HEK293 (cell line): Measurements from ENCODE around the gene KCNAB1.

Experiments
- CTCF ChIA-PET: fragments of 350-600 bp; formaldehyde crosslinking; extraction: SDS; loops from one replicate; lab custom pipeline; 2021; ENCODE audit warnings: antibody characterized with exemption; lab: Yijun Ruan, JAX
- POLR2A ChIA-PET: fragments of 300-600 bp; formaldehyde crosslinking; extraction: SDS; loops from one replicate; lab custom pipeline; 2020; ENCODE audit warnings: antibody characterized with exemption, inconsistent platforms; lab: Yijun Ruan, JAX
- H3K27ac ChIP-seq: fragments of 200-500 bp; sonication (Bioruptor generic); 2 replicates; pipeline ENCODE4 v1.5.1; 2014; ENCODE audit warnings: low read depth, low read length, control low read depth, inconsistent platforms; ENCODE audit errors: extremely low read depth
- H3K36me3 ChIP-seq, 2 experiments: fragments of 200-500 bp in 1 of 2; sonication (Bioruptor generic) in 1 of 2; 1 replicate in 1 of 2; 2 replicates in 1 of 2; pipeline ENCODE4 v1.5.1; 2014 to 2017; ENCODE audit warnings: inconsistent platforms in 2 of 2, low read length in 2 of 2; ENCODE audit not compliant: control insufficient read depth in 2 of 2, insufficient read depth in 1 of 2
- H3K4me1 ChIP-seq: fragments of 200-500 bp; sonication (Bioruptor generic); 2 replicates; pipeline ENCODE4 v1.5.1; 2014; ENCODE audit warnings: mild to moderate bottlenecking, low read length, inconsistent platforms; ENCODE audit not compliant: control insufficient read depth, insufficient read depth
- H3K4me3 ChIP-seq: 2 replicates; pipeline ENCODE4 v1.5.1; 2011; ENCODE audit warnings: low read depth, mild to moderate bottlenecking, control low read depth, low read length, moderate library complexity
- H3K9me3 ChIP-seq: fragments of 200-500 bp; sonication (Bioruptor generic); 2 replicates; pipeline ENCODE4 v1.5.1; 2014; ENCODE audit warnings: low read depth, low read length, inconsistent platforms; ENCODE audit not compliant: control insufficient read depth, insufficient read depth
- GLIS1 ChIP-seq: fragments of 450-650 bp; formaldehyde crosslinking; IDR thresholded peaks from 2 replicates; pipeline ENCODE4 v1.5.1; 2016; ENCODE audit warnings: missing biosample characterization, missing genetic modification characterization
- GLIS2 ChIP-seq: fragments of 450-650 bp; formaldehyde crosslinking; IDR thresholded peaks from 2 replicates; pipeline ENCODE4 v1.5.1; 2016; ENCODE audit warnings: missing biosample characterization, missing genetic modification characterization
- KLF10 ChIP-seq: fragments of 450-650 bp; IDR thresholded peaks from 2 replicates; pipeline ENCODE4 v1.5.1; 2018; ENCODE audit warnings: missing biosample characterization, mild to moderate bottlenecking, missing genetic modification characterization
- KLF7 ChIP-seq: fragments of 450-650 bp; formaldehyde crosslinking; IDR thresholded peaks from 2 replicates; pipeline ENCODE4 v1.5.1; 2016; ENCODE audit warnings: missing biosample characterization, missing genetic modification characterization, borderline replicate concordance
- OVOL3 ChIP-seq: fragments of 450-650 bp; formaldehyde crosslinking; IDR thresholded peaks from 2 replicates; pipeline ENCODE4 v1.5.1; 2016; ENCODE audit warnings: missing biosample characterization, missing genetic modification characterization
- RBAK ChIP-seq: fragments of 450-650 bp; formaldehyde crosslinking; IDR thresholded peaks from 2 replicates; pipeline ENCODE4 v1.5.1; 2016; ENCODE audit warnings: missing biosample characterization, missing genetic modification characterization
- SP7 ChIP-seq: fragments of 450-650 bp; formaldehyde crosslinking; IDR thresholded peaks from 2 replicates; pipeline ENCODE4 v1.5.1; 2016; ENCODE audit warnings: missing biosample characterization, missing genetic modification characterization
- ZBTB20 ChIP-seq: fragments of 450-650 bp; formaldehyde crosslinking; IDR thresholded peaks from 2 replicates; pipeline ENCODE4 v1.5.1; 2016; ENCODE audit warnings: missing biosample characterization, missing genetic modification characterization
- ZBTB8A ChIP-seq: fragments of 450-650 bp; formaldehyde crosslinking; IDR thresholded peaks from 2 replicates; pipeline ENCODE4 v1.5.1; 2016; ENCODE audit warnings: missing biosample characterization, missing genetic modification characterization
- ZNF112 ChIP-seq: fragments of 450-650 bp; formaldehyde crosslinking; IDR thresholded peaks from 2 replicates; pipeline ENCODE4 v1.5.0; 2017; ENCODE audit warnings: missing biosample characterization, missing genetic modification characterization
- ZNF175 ChIP-seq: fragments of 450-650 bp; formaldehyde crosslinking; IDR thresholded peaks from 2 replicates; pipeline ENCODE4 v1.5.1; 2016; ENCODE audit warnings: missing biosample characterization, missing genetic modification characterization
- ZNF184 ChIP-seq: fragments of 450-650 bp; IDR thresholded peaks from 2 replicates; pipeline ENCODE4 v1.5.1; 2018; ENCODE audit warnings: missing biosample characterization, mild to moderate bottlenecking, missing genetic modification characterization
- ZNF19 ChIP-seq: fragments of 450-650 bp; formaldehyde crosslinking; IDR thresholded peaks from 2 replicates; pipeline ENCODE4; 2016; ENCODE audit warnings: missing biosample characterization, missing genetic modification characterization, low read depth
- ZNF23 ChIP-seq: fragments of 450-650 bp; formaldehyde crosslinking; IDR thresholded peaks from 2 replicates; pipeline ENCODE4 v1.5.1; 2016; ENCODE audit warnings: missing biosample characterization, missing genetic modification characterization, borderline replicate concordance
- ZNF302 ChIP-seq: fragments of 450-650 bp; formaldehyde crosslinking; IDR thresholded peaks from 2 replicates; pipeline ENCODE4 v1.5.1; 2016; ENCODE audit warnings: missing biosample characterization, missing genetic modification characterization, low read depth
- ZNF791 ChIP-seq: fragments of 450-650 bp; formaldehyde crosslinking; IDR thresholded peaks from 2 replicates; pipeline ENCODE4 v1.5.1; 2016; ENCODE audit warnings: missing biosample characterization, missing genetic modification characterization
- ZNF837 ChIP-seq: fragments of 450-650 bp; formaldehyde crosslinking; IDR thresholded peaks from 2 replicates; pipeline ENCODE4 v1.5.1; 2016; ENCODE audit warnings: missing biosample characterization, missing genetic modification characterization
- TF ChIP-seq, protein P1 (sequence below): fragments of 450-650 bp; formaldehyde crosslinking; IDR thresholded peaks from 2 replicates; pipeline ENCODE4 v1.5.1; 2016; ENCODE audit warnings: missing biosample characterization, missing genetic modification characterization
- TF ChIP-seq, protein P2 (sequence below): fragments of 450-650 bp; formaldehyde crosslinking; IDR thresholded peaks from 2 replicates; pipeline ENCODE4 v1.5.1; 2017; ENCODE audit warnings: missing biosample characterization, missing genetic modification characterization

KCNAB1 gene

DNA sequence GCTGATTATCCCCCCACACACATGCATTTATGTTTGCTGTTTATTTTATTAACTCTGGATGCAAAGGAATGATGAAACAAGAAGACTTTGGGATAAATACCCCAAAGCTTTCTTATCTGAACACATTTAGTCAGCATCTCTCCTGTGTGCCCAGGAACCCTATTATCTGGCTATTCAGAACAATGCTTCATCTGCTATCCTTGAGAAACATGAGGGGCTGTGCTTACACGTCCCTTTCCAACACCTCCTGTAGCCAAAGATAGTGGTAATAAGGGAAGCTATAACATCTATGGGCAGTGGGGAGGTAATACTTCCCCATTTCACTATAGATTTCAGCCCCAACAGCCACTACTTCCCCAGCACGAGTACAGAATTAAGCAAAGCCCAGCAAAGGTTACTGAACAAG is 339.8 kb downstream of the KCNAB1 start:
- TF ChIP-seq OVOL3 (tag by site-specific recombination) (no peak), GLIS1 (no peak), ZNF23 (tag by site-specific recombination) (no peak), SP7 (tag by site-specific recombination) (no peak)
- TF ChIP-seq, protein P1, sequence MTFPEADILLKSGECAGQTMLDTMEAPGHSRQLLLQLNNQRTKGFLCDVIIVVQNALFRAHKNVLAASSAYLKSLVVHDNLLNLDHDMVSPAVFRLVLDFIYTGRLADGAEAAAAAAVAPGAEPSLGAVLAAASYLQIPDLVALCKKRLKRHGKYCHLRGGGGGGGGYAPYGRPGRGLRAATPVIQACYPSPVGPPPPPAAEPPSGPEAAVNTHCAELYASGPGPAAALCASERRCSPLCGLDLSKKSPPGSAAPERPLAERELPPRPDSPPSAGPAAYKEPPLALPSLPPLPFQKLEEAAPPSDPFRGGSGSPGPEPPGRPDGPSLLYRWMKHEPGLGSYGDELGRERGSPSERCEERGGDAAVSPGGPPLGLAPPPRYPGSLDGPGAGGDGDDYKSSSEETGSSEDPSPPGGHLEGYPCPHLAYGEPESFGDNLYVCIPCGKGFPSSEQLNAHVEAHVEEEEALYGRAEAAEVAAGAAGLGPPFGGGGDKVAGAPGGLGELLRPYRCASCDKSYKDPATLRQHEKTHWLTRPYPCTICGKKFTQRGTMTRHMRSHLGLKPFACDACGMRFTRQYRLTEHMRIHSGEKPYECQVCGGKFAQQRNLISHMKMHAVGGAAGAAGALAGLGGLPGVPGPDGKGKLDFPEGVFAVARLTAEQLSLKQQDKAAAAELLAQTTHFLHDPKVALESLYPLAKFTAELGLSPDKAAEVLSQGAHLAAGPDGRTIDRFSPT (tag by site-specific recombination), result no peak
- no peaks in the 10 kb centered on the region for H3K9me3 ChIP-seq
- POLR2A ChIA-PET, result no interaction called here
- H3K4me1 ChIP-seq, result no peaks in the 10 kb centered on the region
- no peak overlapping the region for H3K4me3 ChIP-seq
- H3K36me3 ChIP-seq, result no peaks in the 10 kb centered on the region
- CTCF ChIA-PET, result interaction anchor here (0.8 to 1.2 kb wide), 3 partner anchors 11 to 308 kb away, joined by 3 to 4 read pairs (median 4); no protein-coding TSS in a partner anchor
- no peak overlapping the region for H3K27ac ChIP-seq

- TF ChIP-seq RBAK (tag by site-specific recombination), result no peak
- TF ChIP-seq ZNF302, result no peak
- no peak for TF ChIP-seq ZNF184
- TF ChIP-seq, all 188 proteins: peak for 0
- H3K36me3 ChIP-seq, result no peaks in the 10 kb centered on the region
- CTCF ChIA-PET, result interaction anchor here (1.0 to 1.4 kb wide), 2 partner anchors 12 to 82 kb away, joined by 3 to 7 read pairs; no protein-coding TSS in a partner anchor
- H3K4me3 ChIP-seq, result no peak overlapping the region
- no peaks in the 10 kb centered on the region for H3K4me1 ChIP-seq
- no peaks in the 10 kb centered on the region for H3K9me3 ChIP-seq
- POLR2A ChIA-PET, result no interaction called here
- H3K27ac ChIP-seq, result no peak overlapping the region
These were observed 341.5 kb downstream of the KCNAB1 start for GRCh38 chr3:156461889-156462288.

DNA sequence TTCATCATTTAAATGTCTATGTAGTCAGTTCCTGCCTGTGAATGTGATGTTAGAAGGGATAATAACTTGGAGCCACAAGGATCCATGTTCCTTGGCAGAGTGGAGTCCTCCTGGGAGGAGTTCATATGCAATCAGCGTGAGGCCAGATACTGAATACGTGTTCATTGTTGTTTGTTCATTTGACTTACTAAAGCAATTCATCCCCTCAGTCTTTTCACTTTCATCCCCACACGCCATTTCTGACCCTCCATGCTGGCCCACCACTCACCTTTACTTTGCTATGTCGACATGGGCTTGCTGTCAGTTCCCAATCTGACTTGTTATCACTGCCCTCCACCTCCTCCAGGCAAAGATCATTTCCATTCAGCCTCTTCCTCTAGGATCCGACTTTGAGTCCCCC is 342.7 kb downstream of the KCNAB1 start:
- H3K4me1 ChIP-seq, result no peaks in the 10 kb centered on the region
- no peak overlapping the region for H3K4me3 ChIP-seq
- ChIA-PET POLR2A (no interaction called here), CTCF (no interaction called here)
- TF ChIP-seq ZBTB8A (tag by site-specific recombination) (no peak), ZBTB20 (tag by site-specific recombination) (no peak), ZNF175 (tag by site-specific recombination) (no peak), ZNF23 (tag by site-specific recombination) (no peak), KLF10 (tag by site-specific recombination) (no peak), GLIS2 (no peak), ZNF112 (tag by site-specific recombination) (no peak), ZNF837 (tag by site-specific recombination) (no peak), ZNF791 (no peak), KLF7 (no peak), ZNF19 (no peak)
- TF ChIP-seq, protein P2, sequence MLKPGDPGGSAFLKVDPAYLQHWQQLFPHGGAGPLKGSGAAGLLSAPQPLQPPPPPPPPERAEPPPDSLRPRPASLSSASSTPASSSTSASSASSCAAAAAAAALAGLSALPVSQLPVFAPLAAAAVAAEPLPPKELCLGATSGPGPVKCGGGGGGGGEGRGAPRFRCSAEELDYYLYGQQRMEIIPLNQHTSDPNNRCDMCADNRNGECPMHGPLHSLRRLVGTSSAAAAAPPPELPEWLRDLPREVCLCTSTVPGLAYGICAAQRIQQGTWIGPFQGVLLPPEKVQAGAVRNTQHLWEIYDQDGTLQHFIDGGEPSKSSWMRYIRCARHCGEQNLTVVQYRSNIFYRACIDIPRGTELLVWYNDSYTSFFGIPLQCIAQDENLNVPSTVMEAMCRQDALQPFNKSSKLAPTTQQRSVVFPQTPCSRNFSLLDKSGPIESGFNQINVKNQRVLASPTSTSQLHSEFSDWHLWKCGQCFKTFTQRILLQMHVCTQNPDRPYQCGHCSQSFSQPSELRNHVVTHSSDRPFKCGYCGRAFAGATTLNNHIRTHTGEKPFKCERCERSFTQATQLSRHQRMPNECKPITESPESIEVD (tag by site-specific recombination), result no peak
- H3K27ac ChIP-seq, result no peak overlapping the region
- H3K9me3 ChIP-seq, result no peaks in the 10 kb centered on the region
- no peaks in the 10 kb centered on the region for H3K36me3 ChIP-seq
